Loucy (cell line): Measurements from ENCODE around the gene IL18.

ENCODE experiments used
- CTCF ChIP-seq: fragments of 200-600 bp; sonication (generic); conservative IDR thresholded peaks from 2 replicates; pipeline ENCODE4 v1.5.1; 2014; ENCODE audit warnings: mild to moderate bottlenecking, antibody characterized with exemption, low read length
- EZH2phosphoT487 ChIP-seq: fragments of 200-600 bp; IDR thresholded peaks from 2 replicates; pipeline ENCODE4 v1.6.1; 2018; ENCODE audit warnings: antibody characterized with exemption, mild to moderate bottlenecking, moderate library complexity, borderline replicate concordance

DNA sequence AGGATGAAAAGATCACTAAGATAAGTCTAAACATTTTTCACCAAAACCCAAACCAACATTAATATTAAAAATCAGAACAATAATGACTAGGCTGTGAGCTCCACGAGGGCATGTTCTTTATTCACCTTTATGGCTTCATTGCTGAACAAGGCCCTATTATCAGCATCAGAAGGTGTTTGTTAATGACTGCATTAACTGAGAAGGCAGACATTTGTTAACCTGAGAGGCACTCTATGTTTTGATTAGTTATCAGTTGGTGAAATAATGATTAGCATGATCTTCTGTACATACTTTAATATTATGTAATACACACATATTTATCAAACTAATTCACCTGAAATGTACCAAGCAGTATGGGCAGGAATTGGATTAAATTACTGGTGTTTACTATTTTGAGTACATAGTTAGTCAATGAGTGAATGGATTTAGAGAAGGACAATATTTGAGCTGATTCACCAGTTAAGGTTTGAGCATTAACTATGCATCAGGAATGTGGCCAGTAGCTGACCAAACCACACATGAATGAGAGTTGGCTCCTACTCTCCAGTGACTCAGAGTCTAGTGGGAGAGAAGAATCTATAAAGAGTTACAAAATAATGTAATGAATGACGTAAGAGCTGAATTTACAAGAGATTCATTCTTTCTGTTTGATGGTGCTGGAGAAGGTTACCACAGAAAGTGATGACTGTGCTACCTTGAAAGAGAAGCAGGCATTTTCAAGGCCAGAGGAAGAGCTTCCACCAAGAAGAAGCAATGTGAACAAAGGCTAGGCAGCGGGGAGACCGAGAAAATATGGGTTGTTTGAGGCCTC is 6.7 kb downstream of the IL18 start:
- no peak for TF ChIP-seq CTCF
- TF ChIP-seq EZH2phosphoT487 = no peak
